Ectodermal cell (in vitro differentiated cells): ENCODE data around the gene CYFIP2.
"Not testable (repeated sequence)": the region's sequence is repeated elsewhere in the genome, so short reads cannot be mapped to it uniquely, and the experiment has no call there.

ENCODE experiments used
- H3K27ac ChIP-seq: 2 replicates; pipeline ENCODE4 v1.7.0; 2013; ENCODE audit warnings: mild to moderate bottlenecking, low read depth, low read length; ENCODE audit not compliant: insufficient read depth, poor library complexity, severe bottlenecking
- H3K27me3 ChIP-seq: 2 replicates; pipeline ENCODE4 v1.7.0; 2013; ENCODE audit warnings: mild to moderate bottlenecking, low read length; ENCODE audit not compliant: insufficient read depth, control insufficient read depth, poor library complexity, severe bottlenecking
- H3K36me3 ChIP-seq: one replicate; pipeline ENCODE4 v1.7.0; 2013; ENCODE audit warnings: low read length; ENCODE audit not compliant: control insufficient read depth, insufficient read depth
- H3K4me1 ChIP-seq: one replicate; pipeline ENCODE4 v1.7.0; 2013; ENCODE audit warnings: low read length; ENCODE audit not compliant: control insufficient read depth, insufficient read depth
- H3K4me3 ChIP-seq: 2 replicates; pipeline ENCODE4 v1.7.0; 2013; ENCODE audit warnings: low read depth, low read length, control low read depth; ENCODE audit not compliant: insufficient read depth
- H3K9me3 ChIP-seq: 2 replicates; pipeline ENCODE4 v1.7.0; 2013; ENCODE audit warnings: mild to moderate bottlenecking, low read length, moderate library complexity; ENCODE audit not compliant: control insufficient read depth
- WGBS, 2 experiments: methylation state at CpG; one replicate each; pipeline ENCODE4 v1.1.7; 2013; ENCODE audit warnings: missing lambda C conversion rate in 2 of 2; 5-methylcytosine and 5-hydroxymethylcytosine counted together

CYFIP2 gene

DNA sequence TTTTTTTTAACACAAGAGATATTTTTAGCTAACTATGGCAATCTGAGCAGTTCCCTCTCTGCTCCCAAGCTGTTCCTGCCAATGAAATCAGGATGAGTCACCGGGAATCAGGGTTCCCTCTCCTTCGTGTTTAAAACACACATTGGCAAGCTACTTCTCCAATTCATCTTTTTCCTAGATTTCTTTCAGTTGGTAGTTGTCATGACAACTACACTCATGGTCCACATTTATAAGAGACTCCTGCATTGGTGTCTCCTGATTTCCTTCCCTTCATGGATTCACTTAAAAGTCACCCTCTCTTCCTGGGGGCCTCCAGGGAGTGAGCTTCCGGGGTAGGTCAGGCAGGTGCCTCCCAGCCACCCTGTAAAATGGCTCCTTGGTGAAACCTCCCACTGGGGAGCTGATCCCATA is 121.8 kb downstream of the CYFIP2 start:
- H3K9me3 ChIP-seq: no peaks in the 10 kb centered on the region
- no peak overlapping the region for H3K27ac ChIP-seq
- no peaks in the 10 kb centered on the region for H3K36me3 ChIP-seq
- H3K27me3 ChIP-seq: no peaks in the 10 kb centered on the region
- no peak overlapping the region for H3K4me3 ChIP-seq
- H3K4me1 ChIP-seq: peaks cover 5% of the 10 kb centered on the region
- WGBS, 2 experiments: 62 to 72% methylated on average over 3 of the region's 3 CpGs

DNA sequence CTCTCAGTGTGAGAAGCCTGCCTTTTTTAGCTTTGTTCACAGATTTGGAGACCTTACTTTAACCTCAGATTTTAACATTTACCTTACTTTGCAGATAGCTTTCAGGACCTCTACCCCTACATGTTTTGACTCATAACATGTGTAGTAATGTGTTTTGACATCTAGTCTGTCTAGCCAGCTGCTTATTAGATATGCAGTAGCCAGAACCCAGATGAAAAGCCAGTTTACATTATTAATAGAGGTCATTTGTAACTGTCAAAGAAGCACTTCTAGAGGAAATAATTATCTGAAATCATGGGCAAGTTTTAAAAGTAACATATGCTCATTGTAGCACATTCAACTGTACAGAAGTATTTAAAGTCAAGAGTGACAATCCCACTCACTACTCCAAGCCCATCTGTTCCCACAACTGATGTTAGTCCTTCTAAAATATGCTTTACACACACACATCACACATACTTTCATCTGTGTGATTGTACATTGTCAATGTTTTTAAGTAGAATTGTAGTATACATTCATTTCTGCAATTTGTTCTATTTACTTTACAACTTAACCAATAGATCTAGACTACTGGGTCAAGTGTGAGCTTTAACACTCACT is 122.3 kb downstream of the CYFIP2 start:
- no peak overlapping the region for H3K4me3 ChIP-seq
- H3K4me1 ChIP-seq: peaks cover 5% of the 10 kb centered on the region
- H3K36me3 ChIP-seq: peaks cover 4% of the 10 kb centered on the region
- H3K9me3 ChIP-seq: no peaks in the 10 kb centered on the region
- no peak overlapping the region for H3K27ac ChIP-seq
- no peaks in the 10 kb centered on the region for H3K27me3 ChIP-seq

DNA sequence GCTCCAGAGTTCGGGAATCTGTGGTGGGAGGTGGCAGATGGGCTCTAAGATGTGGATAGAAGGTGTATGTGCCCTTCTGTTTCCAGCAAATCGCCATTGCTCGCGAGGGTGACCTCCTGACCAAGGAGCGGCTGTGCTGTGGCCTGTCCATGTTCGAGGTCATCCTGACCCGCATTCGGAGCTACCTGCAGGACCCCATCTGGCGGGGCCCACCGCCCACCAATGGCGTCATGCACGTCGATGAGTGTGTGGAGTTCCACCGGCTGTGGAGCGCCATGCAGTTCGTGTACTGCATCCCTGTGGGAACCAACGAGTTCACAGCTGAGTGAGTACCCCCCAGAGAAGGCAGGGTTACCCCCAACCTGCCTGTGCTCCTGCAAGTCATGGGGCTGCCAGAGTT is 123.2 kb downstream of the CYFIP2 start:
- Histone ChIP-seq H3K36me3 (peaks cover 4% of the 10 kb centered on the region), H3K27ac (no peak overlapping the region)
- WGBS, 2 experiments: 96% methylated on average over 17 of the region's 17 CpGs

DNA sequence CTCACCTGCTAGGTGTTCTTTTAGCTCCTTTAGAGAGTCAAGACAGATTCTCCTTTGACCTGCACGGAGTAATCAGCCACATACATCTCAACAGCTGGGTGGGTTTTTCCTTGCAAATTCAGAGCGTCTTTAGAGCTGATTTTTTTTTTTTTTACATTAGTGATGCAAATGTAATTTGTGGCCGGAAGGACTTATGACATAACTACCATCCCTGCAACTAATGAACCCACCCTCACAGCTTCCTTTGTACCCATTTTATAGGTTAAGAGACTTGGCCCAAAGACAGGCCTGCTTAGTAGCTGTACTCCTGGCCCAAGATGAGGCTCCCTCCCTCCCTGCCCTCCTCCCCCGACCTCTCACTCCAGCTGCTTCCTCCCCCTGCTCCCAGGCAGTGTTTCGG is 124.2 kb downstream of the CYFIP2 start:
- Histone ChIP-seq H3K4me3 (no peak overlapping the region), H3K27me3 (no peaks in the 10 kb centered on the region), H3K36me3 (peaks cover 4% of the 10 kb centered on the region), H3K4me1 (peaks cover 4% of the 10 kb centered on the region), H3K9me3 (no peaks in the 10 kb centered on the region), H3K27ac (no peak overlapping the region)
- 76 to 78% methylated on average over 4 of the region's 5 CpGs for WGBS, 2 experiments

More for the DNA sequence above, 123.2 kb downstream of the CYFIP2 start:
- H3K4me1 ChIP-seq: peaks cover 5% of the 10 kb centered on the region
- H3K27me3 ChIP-seq: no peaks in the 10 kb centered on the region
- H3K4me3 ChIP-seq: no peak overlapping the region
- no peaks in the 10 kb centered on the region for H3K9me3 ChIP-seq

DNA sequence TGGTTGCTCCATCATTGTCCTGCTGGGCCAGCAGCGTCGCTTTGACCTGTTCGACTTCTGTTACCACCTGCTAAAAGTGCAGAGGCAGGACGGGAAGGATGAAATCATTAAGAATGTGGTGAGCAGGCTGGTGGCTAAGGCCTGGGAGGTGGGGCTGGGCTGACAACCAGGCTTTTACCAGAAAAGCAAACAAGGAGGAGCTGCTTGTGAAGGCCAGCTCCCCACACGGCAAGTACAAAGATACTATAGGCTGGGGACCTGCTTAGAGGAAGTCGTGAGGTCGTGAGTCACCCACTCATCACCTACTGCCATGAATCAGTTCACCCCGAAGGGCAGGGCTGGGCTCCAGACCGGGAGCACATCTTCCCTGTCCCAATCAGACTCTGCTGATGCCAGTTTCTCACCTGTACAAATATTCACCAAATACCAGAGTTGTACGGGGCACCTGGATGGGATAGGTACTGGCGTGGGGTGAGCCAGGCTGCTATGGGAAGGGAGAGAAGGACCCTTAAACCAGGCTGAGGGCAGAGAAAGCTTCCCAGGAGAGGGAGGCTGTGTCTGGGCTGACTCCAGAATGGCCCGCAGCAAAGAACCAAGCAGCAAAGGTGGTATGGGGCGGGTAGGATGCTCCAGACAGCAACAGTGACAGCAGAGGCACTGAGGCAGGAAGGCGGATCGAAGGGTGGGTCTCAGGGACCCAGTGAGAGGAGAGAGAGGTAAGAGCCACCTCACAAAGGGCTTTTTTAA is 124.8 kb downstream of the CYFIP2 start:
- Histone ChIP-seq H3K36me3 (peaks cover 4% of the 10 kb centered on the region), H3K27ac (no peak overlapping the region), H3K4me3 (no peak overlapping the region), H3K27me3 (no peaks in the 10 kb centered on the region), H3K9me3 (no peaks in the 10 kb centered on the region), H3K4me1 (no peaks in the 10 kb centered on the region)
- WGBS, 2 experiments: 81 to 83% methylated on average over 15 of the region's 15 CpGs

DNA sequence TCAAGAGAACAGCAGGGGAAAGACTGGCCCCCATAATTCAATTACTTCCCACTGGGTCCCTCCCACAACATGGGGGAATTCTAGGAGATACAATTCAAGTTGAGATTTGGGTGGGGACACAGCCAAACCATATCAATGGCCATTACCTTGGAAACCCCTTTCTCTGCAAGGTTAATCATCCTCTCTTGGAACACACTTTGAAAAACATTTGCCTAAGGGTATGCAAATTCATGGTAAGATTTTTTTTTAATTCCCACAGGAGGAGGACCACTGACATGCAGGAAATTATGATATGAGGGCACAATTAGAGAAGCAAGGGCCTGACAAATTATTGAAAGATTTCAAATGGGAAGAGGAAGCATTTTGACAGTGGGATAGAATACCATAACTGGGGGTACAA is 132.4 kb downstream of the CYFIP2 start:
- H3K36me3 ChIP-seq: no peaks in the 10 kb centered on the region
- no peaks in the 10 kb centered on the region for H3K4me1 ChIP-seq
- no peak overlapping the region for H3K27ac ChIP-seq
- no peaks in the 10 kb centered on the region for H3K27me3 ChIP-seq
- no peaks in the 10 kb centered on the region for H3K9me3 ChIP-seq
- H3K4me3 ChIP-seq: no peak overlapping the region

DNA sequence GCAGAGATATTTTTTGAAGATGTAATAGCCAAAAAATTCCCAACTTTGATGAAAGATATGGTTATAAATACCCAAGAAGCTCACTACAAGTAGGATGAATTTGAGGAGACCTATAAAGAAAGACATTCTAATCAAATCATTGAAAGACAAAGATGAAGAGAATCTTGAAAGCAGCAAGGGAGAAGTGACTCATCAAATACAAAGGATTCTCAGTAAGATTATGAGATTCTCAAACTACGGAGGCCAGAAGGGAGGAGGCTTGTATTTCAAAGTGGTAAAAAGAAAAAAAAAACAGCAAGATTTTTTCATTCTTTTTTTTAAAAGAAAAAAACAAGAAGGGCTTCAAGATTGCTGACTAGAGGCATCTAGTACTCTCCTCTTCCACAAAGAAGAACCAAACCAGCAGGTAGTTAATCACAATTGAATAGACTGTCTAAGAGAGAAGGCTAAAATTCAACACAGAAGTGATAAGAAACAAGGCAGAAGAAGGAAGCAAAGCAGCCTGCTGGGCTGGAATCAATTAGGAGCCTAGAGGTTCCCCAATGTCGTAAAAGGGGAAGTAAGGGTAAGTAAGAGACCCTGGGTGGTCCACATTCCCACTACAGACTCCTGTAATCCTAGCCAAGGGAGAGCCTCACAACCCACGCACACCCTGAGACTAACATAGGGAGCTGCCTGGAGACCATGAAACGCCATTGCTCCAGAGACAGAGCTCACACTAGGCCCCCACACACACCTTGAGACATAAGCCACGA is 135.0 kb downstream of the CYFIP2 start:
- WGBS, 2 experiments: 70 to 77% methylated on average over 4 to 5 of the region's 5 CpGs
- H3K27me3 ChIP-seq: no peaks in the 10 kb centered on the region
- no peak overlapping the region for H3K4me3 ChIP-seq
- no peak overlapping the region for H3K27ac ChIP-seq
- H3K4me1 ChIP-seq: no peaks in the 10 kb centered on the region
- H3K36me3 ChIP-seq: no peaks in the 10 kb centered on the region
- no peaks in the 10 kb centered on the region for H3K9me3 ChIP-seq

DNA sequence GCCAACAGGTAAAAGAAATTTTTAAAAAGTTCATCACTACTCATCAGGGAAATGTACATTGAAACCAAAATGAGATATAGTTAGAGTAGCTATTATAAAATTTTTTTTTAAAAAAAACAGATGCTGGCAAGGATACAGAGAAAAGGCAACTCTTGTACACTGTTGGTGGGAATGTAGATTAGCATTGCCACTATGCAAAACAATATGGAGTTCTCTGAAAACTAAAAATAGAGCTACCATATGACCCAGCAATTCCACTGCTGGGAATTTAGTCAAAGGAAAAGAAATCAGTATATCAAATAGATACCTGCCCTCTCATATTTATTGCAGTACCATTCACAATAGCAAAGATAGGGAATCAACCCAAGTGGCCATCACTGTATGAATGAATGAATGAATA is 149.9 kb downstream of the CYFIP2 start:
- Histone ChIP-seq H3K4me3 (no peak overlapping the region), H3K9me3 (no peaks in the 10 kb centered on the region), H3K36me3 (no peaks in the 10 kb centered on the region), H3K27ac (no peak overlapping the region), H3K27me3 (no peaks in the 10 kb centered on the region), H3K4me1 (no peaks in the 10 kb centered on the region)

DNA sequence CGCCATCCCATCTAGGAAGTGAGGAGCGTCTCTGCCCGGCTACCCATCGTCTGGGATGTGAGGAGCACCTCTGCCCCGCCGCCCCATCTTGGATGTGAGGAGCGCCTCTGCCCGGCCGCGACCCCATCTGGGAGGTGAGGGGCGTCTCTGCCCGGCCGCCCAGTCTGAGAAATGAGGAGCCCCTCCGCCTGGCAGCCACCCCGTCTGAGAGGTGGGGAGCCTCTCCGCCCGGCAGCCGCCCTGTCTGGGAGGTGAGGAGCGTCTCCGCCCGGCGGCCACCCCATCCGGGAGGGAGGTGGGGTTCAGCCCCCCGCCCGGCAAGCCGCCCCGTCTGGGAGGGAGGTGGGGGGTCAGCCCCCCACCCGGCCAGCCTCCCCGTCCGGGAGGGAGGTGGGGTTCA is 153.6 kb downstream of the CYFIP2 start:
- H3K27me3 ChIP-seq, H3K9me3 ChIP-seq, H3K4me3 ChIP-seq, H3K36me3 ChIP-seq, H3K27ac ChIP-seq, H3K4me1 ChIP-seq: not testable (repeated sequence)
- WGBS, 2 experiments: 97% methylated on average over 27 of the region's 30 CpGs

DNA sequence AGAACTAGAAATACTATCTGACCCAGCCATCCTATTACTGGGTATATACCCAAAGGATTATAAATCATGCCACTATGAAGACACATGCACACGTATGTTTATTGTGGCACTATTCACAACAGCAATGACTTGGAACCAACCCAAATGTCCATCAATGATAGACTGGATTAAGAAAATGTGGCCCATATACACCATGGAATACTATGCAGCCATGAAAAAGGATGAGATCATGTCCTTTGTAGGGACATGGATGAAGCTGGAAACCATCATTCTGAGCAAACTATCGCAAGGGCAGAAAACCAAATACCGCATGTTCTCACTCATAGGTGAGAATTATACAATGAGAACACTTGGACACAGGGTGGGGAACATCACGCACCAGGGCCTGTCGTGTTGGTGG is 164.0 kb downstream of the CYFIP2 start:
- not testable (repeated sequence) for H3K27ac ChIP-seq, H3K4me1 ChIP-seq, H3K9me3 ChIP-seq, H3K27me3 ChIP-seq, H3K4me3 ChIP-seq, H3K36me3 ChIP-seq
- WGBS, 2 experiments: 89 to 95% methylated on average over 5 of the region's 5 CpGs
